SK-N-SH (cell line): ENCODE data around the gene C12orf60. TPM values are rescaled to one million over a fixed set of nuclear protein-coding genes. Genes with fewer than 3 reads are reported as not detected.

Source experiments
- CTCF ChIA-PET: fragments of 300-600, 350-600 bp; formaldehyde crosslinking; extraction: SDS; loops from one replicate; lab custom pipeline; 2021; lab: Yijun Ruan, JAX
- POLR2A ChIA-PET: fragments of 350-600 bp; sonication (Branson Sonifier 250); formaldehyde crosslinking; extraction: SDS; loops from one replicate; lab custom pipeline; 2020; ENCODE audit warnings: antibody characterized with exemption, inconsistent platforms; lab: Yijun Ruan, JAX
- DNase-seq: peaks from one replicate; pipeline ENCODE4 v3.0.0; 2012
- H2AFZ ChIP-seq: fragments of 200-600 bp; sonication (generic); 2 replicates; pipeline ENCODE4 v1.8.1; 2016; ENCODE audit warnings: antibody characterized with exemption, mild to moderate bottlenecking, low read depth
- H3F3A ChIP-seq: fragments of 200-600 bp; sonication (generic); replicated peaks from 2 replicates; pipeline ENCODE3; 2016; ENCODE audit warnings: antibody characterized with exemption, mild to moderate bottlenecking; ENCODE audit not compliant: insufficient read depth
- H3K27ac ChIP-seq, 2 experiments: fragments of 200-500 bp in 1 of 2; fragments of 200-600 bp in 1 of 2; sonication (Bioruptor generic) in 1 of 2; sonication (generic), shearing (Covaris generic) in 1 of 2; 2 replicates each; pipeline versions ENCODE4 v1.5.1 to v1.6.1; 2014 to 2016; ENCODE audit warnings: low read depth in 2 of 2, inconsistent platforms in 1 of 2, low read length in 1 of 2, mild to moderate bottlenecking in 1 of 2, mixed read lengths in 1 of 2
- H3K27me3 ChIP-seq: fragments of 200-600 bp; sonication (generic), shearing (Covaris generic); 2 replicates; pipeline ENCODE4 v1.6.1; 2016; ENCODE audit warnings: mixed run types; ENCODE audit not compliant: insufficient read depth
- H3K36me3 ChIP-seq, 2 experiments: fragments of 200-500 bp in 1 of 2; fragments of 200-600 bp in 1 of 2; sonication (Bioruptor generic) in 1 of 2; sonication (generic) in 1 of 2; replicated peaks in 1 of 2; 2 replicates each; pipeline versions ENCODE3 to v1.5.1; 2014 to 2016; ENCODE audit warnings: low read length in 1 of 2, mild to moderate bottlenecking in 1 of 2; ENCODE audit not compliant: insufficient read depth in 2 of 2, control insufficient read depth in 1 of 2
- H3K4me1 ChIP-seq, 2 experiments: fragments of 200-500 bp in 1 of 2; fragments of 200-600 bp in 1 of 2; sonication (Bioruptor generic) in 1 of 2; sonication (generic), shearing (Covaris generic) in 1 of 2; 2 replicates each; pipeline versions ENCODE4 v1.5.1 to v1.6.1; 2014 to 2016; ENCODE audit warnings: low read depth in 1 of 2, low read length in 1 of 2, mixed run types in 1 of 2; ENCODE audit not compliant: insufficient read depth in 2 of 2, control insufficient read depth in 1 of 2
- H3K4me2 ChIP-seq: fragments of 200-600 bp; sonication (generic), shearing (Covaris generic); 2 replicates; pipeline ENCODE4 v1.6.1; 2017; ENCODE audit warnings: mixed run types
- H3K4me3 ChIP-seq, 2 experiments: fragments of 200-500 bp in 1 of 2; fragments of 200-600 bp in 1 of 2; sonication (Bioruptor generic) in 1 of 2; sonication (generic), shearing (Covaris generic) in 1 of 2; 2 replicates each; pipeline versions ENCODE4 v1.5.1 to v1.8.1; 2014 to 2016; ENCODE audit warnings: low read depth in 2 of 2, inconsistent platforms in 1 of 2, low read length in 1 of 2, mild to moderate bottlenecking in 1 of 2, mixed read lengths in 1 of 2, moderate library complexity in 1 of 2
- H3K79me2 ChIP-seq: fragments of 200-600 bp; sonication (generic); 2 replicates; pipeline ENCODE4 v1.8.1; 2017; ENCODE audit warnings: mild to moderate bottlenecking; ENCODE audit not compliant: insufficient read depth
- H3K9ac ChIP-seq: fragments of 200-600 bp; sonication (generic); 2 replicates; pipeline ENCODE4 v1.6.1; 2017; ENCODE audit warnings: mixed run types
- H3K9me2 ChIP-seq: fragments of 200-600 bp; sonication (generic); 2 replicates; pipeline ENCODE4 v1.6.1; 2017; ENCODE audit warnings: mixed run types
- H3K9me3 ChIP-seq: fragments of 200-600 bp; sonication (generic); 2 replicates; pipeline ENCODE4 v1.6.1; 2017; ENCODE audit warnings: mixed run types, mild to moderate bottlenecking, moderate library complexity
- H4K20me1 ChIP-seq: fragments of 200-600 bp; sonication (generic); 2 replicates; pipeline ENCODE4 v1.6.1; 2017; ENCODE audit warnings: mild to moderate bottlenecking, mixed run types; ENCODE audit not compliant: insufficient read depth
- CHD2 ChIP-seq: fragments of 150-350 bp; IDR thresholded peaks from 2 replicates; pipeline ENCODE4 v1.6.1; 2018; ENCODE audit warnings: low read length; ENCODE audit not compliant: partially characterized antibody
- CTCF ChIP-seq: fragments of 200-600 bp; sonication (generic); IDR thresholded peaks from 2 replicates; pipeline ENCODE4 v1.6.1; 2017; ENCODE audit warnings: antibody characterized with exemption, mild to moderate bottlenecking, moderate library complexity
- ELF1 ChIP-seq: IDR thresholded peaks from 2 replicates; pipeline ENCODE4 v1.4.0; 2012
- EP300 ChIP-seq, 2 experiments: IDR thresholded peaks; 2 replicates each; pipeline versions ENCODE4 v1.4.0 to v1.6.1; 2012; ENCODE audit warnings: borderline replicate concordance in 1 of 2, low read depth in 1 of 2, low read length in 1 of 2
- FOSL2 ChIP-seq: IDR thresholded peaks from 2 replicates; pipeline ENCODE4 v1.4.0; 2012; ENCODE audit warnings: low read depth, mild to moderate bottlenecking, moderate library complexity, borderline replicate concordance
- FOXJ3 ChIP-seq: sonication (generic); formaldehyde crosslinking; IDR thresholded peaks from 2 replicates; pipeline ENCODE4 v1.5.1; 2020; ENCODE audit warnings: mild to moderate bottlenecking, missing genetic modification reagents
- GABPA ChIP-seq: IDR thresholded peaks from 2 replicates; pipeline ENCODE4 v1.4.0; 2012; ENCODE audit warnings: low read depth, mild to moderate bottlenecking
- JUND ChIP-seq: IDR thresholded peaks from 2 replicates; pipeline ENCODE4 v1.4.0; 2012
- MEF2A ChIP-seq: IDR thresholded peaks from 2 replicates; pipeline ENCODE4 v1.4.0; 2012; ENCODE audit warnings: low read depth, borderline replicate concordance
- NFIC ChIP-seq: IDR thresholded peaks from 2 replicates; pipeline ENCODE4 v1.4.0; 2012; ENCODE audit warnings: borderline replicate concordance
- PBX3 ChIP-seq: IDR thresholded peaks from 2 replicates; pipeline ENCODE4; 2012
- RAD21 ChIP-seq: IDR thresholded peaks from 2 replicates; pipeline ENCODE4 v1.6.1; 2012; ENCODE audit warnings: mild to moderate bottlenecking, low read length
- RCOR1 ChIP-seq: fragments of 150-350 bp; IDR thresholded peaks from 2 replicates; pipeline ENCODE4 v1.6.1; 2017; ENCODE audit warnings: antibody characterized with exemption, low read length
- RFX5 ChIP-seq: IDR thresholded peaks from 2 replicates; pipeline ENCODE4 v1.6.1; 2012; ENCODE audit warnings: mild to moderate bottlenecking, improper control_type of control experiment, low read length
- SMC3 ChIP-seq: IDR thresholded peaks from 2 replicates; pipeline ENCODE4 v1.6.1; 2012; ENCODE audit warnings: low read depth, low read length, improper control_type of control experiment
- TAF1 ChIP-seq: IDR thresholded peaks from 2 replicates; pipeline ENCODE4 v1.6.1; 2012; ENCODE audit warnings: low read depth, mild to moderate bottlenecking, low read length, moderate library complexity, borderline replicate concordance
- USF1 ChIP-seq: IDR thresholded peaks from 2 replicates; pipeline ENCODE4 v1.4.0; 2012; ENCODE audit warnings: low read depth, borderline replicate concordance
- USF2 ChIP-seq: fragments of 150-350 bp; IDR thresholded peaks from 2 replicates; pipeline ENCODE4 v1.6.1; 2017; ENCODE audit warnings: antibody characterized with exemption, low read length, low read depth, borderline replicate concordance
- WGBS: methylation state at CpG from one replicate; pipeline ENCODE4 v1.1.6; 2017; ENCODE audit warnings: low lambda C conversion rate; 5-methylcytosine and 5-hydroxymethylcytosine counted together
- polyA plus RNA-seq, 3 experiments: library from polyadenylated mRNA; depleted of rRNA; stranded (reverse); fragments of >200 nt; gene quantifications; 2 replicates each; pipeline ENCODE4 v1.2.3, GENCODE V29; 2012

Gene C12orf60
- polyA plus RNA-seq, 1 of the 3 experiments (the other 2 are of a cell fraction), result 0.87 TPM

GRCh38 chr12:14785568-14785967 lies 17.9 kb upstream of the C12orf60 start:
- ChIA-PET POLR2A (interaction anchor here (0.8 kb wide), 1 partner anchor 18 kb away, joined by 3 read pairs; the partner anchor contains the start of genes C12orf60 and WBP11), CTCF (no interaction called here)
- H3K9me2 ChIP-seq, result no peaks in the 10 kb centered on the region
- no peak overlapping the region for H3K27ac ChIP-seq
- TF ChIP-seq PBX3 (no peak), RFX5 (no peak), RAD21 (no peak), TAF1 (no peak), FOXJ3 (no peak), EP300 (IDR thresholded peaks at IDR 0.05; ENCODE audit: borderline replicate concordance in 1 of 2, low read depth in 1 of 2, low read length in 1 of 2) (no peak), FOSL2 (no peak), RCOR1 (no peak), CHD2 (no peak), USF2 (no peak), GABPA (no peak), CTCF (no peak), NFIC (no peak), SMC3 (no peak), ELF1 (no peak), USF1 (no peak), JUND (no peak), MEF2A (no peak)
- H3K4me3 ChIP-seq, result no peak overlapping the region
- H3K27me3 ChIP-seq, result no peaks in the 10 kb centered on the region
- no peak overlapping the region for H2AFZ ChIP-seq
- no peaks in the 10 kb centered on the region for H3K9me3 ChIP-seq
- H3K79me2 ChIP-seq, result 0 out of 2 replicates have a peak, but pooled peaks cover 4% of the 10 kb centered on the region
- 92% methylated on average over 3 of the region's 3 CpGs for WGBS
- no peak overlapping the region for H3K4me2 ChIP-seq
- peaks cover 54 to 60% of the 10 kb centered on the region in 2 experiments for H3K36me3 ChIP-seq
- H3F3A ChIP-seq, result peaks cover 4% of the 10 kb centered on the region
- no peaks in the 10 kb centered on the region for H4K20me1 ChIP-seq
- H3K9ac ChIP-seq, result no peak overlapping the region
- no peaks in the 10 kb centered on the region; a peak in 1 of 4 replicates for H3K4me1 ChIP-seq
- no peak for DNase-seq
